Measurements from ENCODE around the gene GREB1.

The GREB1 gene

GRCh38 chr2:11646530-11646929 lies 112.7 kb downstream of the GREB1 start:
- no peaks in the 10 kb centered on the region for H3K4me1 ChIP-seq
- TF ChIP-seq, protein P1, sequence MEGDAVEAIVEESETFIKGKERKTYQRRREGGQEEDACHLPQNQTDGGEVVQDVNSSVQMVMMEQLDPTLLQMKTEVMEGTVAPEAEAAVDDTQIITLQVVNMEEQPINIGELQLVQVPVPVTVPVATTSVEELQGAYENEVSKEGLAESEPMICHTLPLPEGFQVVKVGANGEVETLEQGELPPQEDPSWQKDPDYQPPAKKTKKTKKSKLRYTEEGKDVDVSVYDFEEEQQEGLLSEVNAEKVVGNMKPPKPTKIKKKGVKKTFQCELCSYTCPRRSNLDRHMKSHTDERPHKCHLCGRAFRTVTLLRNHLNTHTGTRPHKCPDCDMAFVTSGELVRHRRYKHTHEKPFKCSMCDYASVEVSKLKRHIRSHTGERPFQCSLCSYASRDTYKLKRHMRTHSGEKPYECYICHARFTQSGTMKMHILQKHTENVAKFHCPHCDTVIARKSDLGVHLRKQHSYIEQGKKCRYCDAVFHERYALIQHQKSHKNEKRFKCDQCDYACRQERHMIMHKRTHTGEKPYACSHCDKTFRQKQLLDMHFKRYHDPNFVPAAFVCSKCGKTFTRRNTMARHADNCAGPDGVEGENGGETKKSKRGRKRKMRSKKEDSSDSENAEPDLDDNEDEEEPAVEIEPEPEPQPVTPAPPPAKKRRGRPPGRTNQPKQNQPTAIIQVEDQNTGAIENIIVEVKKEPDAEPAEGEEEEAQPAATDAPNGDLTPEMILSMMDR (IDR thresholded peaks at IDR 0.05), result no peak
- H3K27me3 ChIP-seq, result no peaks in the 10 kb centered on the region
- intact Hi-C loops (cut with DNase I; ENCODE audit: low total_unique reads), result no loop called here
- H3K36me3 ChIP-seq, result no peaks in the 10 kb centered on the region
- no peaks in the 10 kb centered on the region for H3K9me3 ChIP-seq
- DNase-seq, result no peak
- H3K27ac ChIP-seq, result no peak overlapping the region
- H3K4me3 ChIP-seq, result no peak overlapping the region

GRCh38 chr2:11647834-11648600 lies 114.2 kb downstream of the GREB1 start:
- no peaks in the 10 kb centered on the region for H3K9me3 ChIP-seq
- TF ChIP-seq, protein P1 (IDR thresholded peaks at IDR 0.05), result no peak
- H3K4me1 ChIP-seq, result peaks cover 0 to 15% (median 12%) of the 10 kb centered on the region in 4 donors
- no peaks in the 10 kb centered on the region for H3K36me3 ChIP-seq
- no peak for DNase-seq
- H3K27me3 ChIP-seq, result no peaks in the 10 kb centered on the region
- no peak overlapping the region for H3K27ac ChIP-seq
- no peak overlapping the region for H3K4me3 ChIP-seq
- intact Hi-C loops (cut with DNase I; ENCODE audit: low total_unique reads), result no loop called here

DNA sequence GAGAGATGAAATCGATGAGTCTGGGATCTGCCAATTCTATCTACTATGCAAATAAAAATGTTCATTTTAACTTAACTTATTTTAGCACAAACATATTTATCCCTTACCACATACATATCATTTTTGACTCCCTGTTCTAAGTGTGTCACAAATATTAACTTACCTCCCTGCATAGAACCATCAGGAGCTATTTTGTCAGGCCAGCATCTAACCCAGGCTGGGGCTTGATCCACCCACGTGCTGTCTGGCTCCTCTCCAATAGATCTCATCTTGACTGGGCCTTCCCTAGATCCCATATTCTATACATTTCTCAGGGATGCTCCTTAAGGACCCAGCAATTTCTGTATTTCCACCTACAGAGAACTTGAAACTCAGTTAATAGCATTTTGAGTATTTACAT lies 115.2 kb downstream of the GREB1 start:
- Histone ChIP-seq H3K27ac (no peak overlapping the region), H3K9me3 (no peaks in the 10 kb centered on the region), H3K36me3 (no peaks in the 10 kb centered on the region), H3K4me1 (peaks cover 0 to 18% (median 12%) of the 10 kb centered on the region in 4 donors), H3K4me3 (no peak overlapping the region), H3K27me3 (no peaks in the 10 kb centered on the region)
- TF ChIP-seq, protein P1 (IDR thresholded peaks at IDR 0.05), result no peak
- intact Hi-C loops (cut with DNase I; ENCODE audit: low total_unique reads), result no loop called here
- DNase-seq, result no peak

GRCh38 chr2:11651856-11652548 lies 118.2 kb downstream of the GREB1 start:
- no peak overlapping the region for H3K4me3 ChIP-seq
- no peak for DNase-seq
- no peaks in the 10 kb centered on the region for H3K9me3 ChIP-seq
- H3K36me3 ChIP-seq, result no peaks in the 10 kb centered on the region
- H3K4me1 ChIP-seq, result peaks cover 0 to 18% (median 12%) of the 10 kb centered on the region in 4 donors
- intact Hi-C loops (cut with DNase I; ENCODE audit: low total_unique reads), result no loop called here
- TF ChIP-seq, protein P1 (IDR thresholded peaks at IDR 0.05), result no peak
- H3K27ac ChIP-seq, result no peak overlapping the region
- H3K27me3 ChIP-seq, result no peaks in the 10 kb centered on the region

GRCh38 chr2:11652553-11652952 lies 118.7 kb downstream of the GREB1 start:
- Histone ChIP-seq H3K36me3 (no peaks in the 10 kb centered on the region), H3K27ac (no peak overlapping the region), H3K27me3 (no peaks in the 10 kb centered on the region), H3K9me3 (no peaks in the 10 kb centered on the region), H3K4me3 (no peak overlapping the region), H3K4me1 (peaks cover 0 to 18% (median 12%) of the 10 kb centered on the region in 4 donors)
- TF ChIP-seq, protein P1 (IDR thresholded peaks at IDR 0.05), result no peak
- no peak for DNase-seq
- intact Hi-C loops (cut with DNase I; ENCODE audit: low total_unique reads), result no loop called here
